Occipital lobe (tissue), 3 donors: ENCODE results near the gene GALR3. TPM values are rescaled to one million over a fixed set of nuclear protein-coding genes. Genes with fewer than 3 reads are reported as not detected.

Experiments used
- DNase-seq: peaks from one replicate; lab custom pipeline; 2025; lab: John Stamatoyannopoulos, UW
- small RNA-seq: library from RNA; depleted of rRNA; stranded (forward); fragments of <200 nt; gene quantifications from one replicate; pipeline ENCODE3, GENCODE V24; 2014
- total RNA-seq: library from RNA; depleted of rRNA; stranded (reverse); fragments of >200 nt; gene quantifications from one replicate; pipeline ENCODE4 v1.2.3, GENCODE V29; 2014

Gene GALR3
- total RNA-seq, 1 donor from 2014 or later: not detected

DNA sequence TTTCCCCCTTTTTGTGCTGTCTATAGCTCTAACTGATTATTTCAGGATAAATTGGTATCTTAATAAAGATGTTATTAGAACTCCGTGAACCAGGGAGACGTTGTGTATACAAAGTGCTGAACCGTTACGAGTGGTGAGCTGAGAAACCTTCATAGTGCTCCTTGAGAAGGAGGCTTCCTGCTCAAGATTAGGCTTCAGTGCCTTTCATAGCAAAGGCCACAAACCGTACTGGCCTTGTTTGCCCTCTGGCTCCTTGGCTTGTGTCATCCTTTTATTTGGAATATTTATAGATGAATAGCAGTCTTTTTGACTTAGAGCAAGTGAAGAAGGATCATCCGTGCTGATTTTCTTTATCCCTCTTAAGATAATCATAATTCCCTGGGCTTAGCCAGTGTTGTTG, 42.3 kb downstream of the GALR3 start:
- no peak for DNase-seq

DNA sequence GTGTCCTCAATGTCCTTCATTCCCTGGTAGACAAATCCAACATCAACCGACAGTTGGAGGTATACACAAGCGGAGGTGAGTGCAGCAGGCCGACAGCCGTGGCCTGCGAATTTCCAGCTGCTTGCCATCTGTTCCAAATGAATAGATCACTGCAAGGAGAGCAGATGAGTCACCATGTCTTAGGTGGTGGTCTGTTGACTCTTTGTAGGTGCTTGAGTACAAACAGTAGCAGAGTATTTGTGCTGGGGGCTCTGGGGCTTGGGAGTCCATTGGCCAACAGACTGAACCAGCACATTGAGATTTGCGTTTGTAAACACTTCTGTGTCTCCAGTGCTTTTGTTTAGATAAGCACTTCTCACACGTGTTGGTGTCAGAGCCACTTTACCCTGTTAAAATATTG, 47.1 kb downstream of the GALR3 start:
- DNase-seq: no peak

Small RNAs within 50 kb of the gene (small RNA-seq; reads per million reads assigned to genes)
- 0.38 reads per million, percentile 32 among the genes with 10 or more reads in this experiment for gene MIR659

Other genes with a start within 250 kb of the GALR3 start
- gene LGALS2, start 243.3 kb upstream of the GALR3 start, total RNA-seq: not detected
- 32.0 TPM for gene GGA1, start 214.5 kb upstream of the GALR3 start, total RNA-seq
- gene SH3BP1, start 183.7 kb upstream of the GALR3 start, total RNA-seq: 1.9 TPM
- 40.6 TPM for gene PDXP, start 164.7 kb upstream of the GALR3 start, total RNA-seq
- gene LGALS1, start 147.7 kb upstream of the GALR3 start, total RNA-seq: 119 TPM
- gene NOL12, start 137.0 kb upstream of the GALR3 start, total RNA-seq: 18.2 TPM
- 13.4 TPM for gene TRIOBP, start 126.3 kb upstream of the GALR3 start, total RNA-seq
- gene GCAT, start 15.4 kb upstream of the GALR3 start, total RNA-seq: 8.3 TPM
- gene ANKRD54, start 21.0 kb downstream of the GALR3 start, total RNA-seq: 13.7 TPM
- gene EIF3L, start 26.0 kb downstream of the GALR3 start, total RNA-seq: 702 TPM
- 22.9 TPM for gene MICALL1, start 82.9 kb downstream of the GALR3 start, total RNA-seq
- gene C22orf23, start 130.2 kb downstream of the GALR3 start, total RNA-seq: 0.31 TPM
- gene POLR2F, start 130.3 kb downstream of the GALR3 start, total RNA-seq: 17.8 TPM
- gene SOX10, start 161.2 kb downstream of the GALR3 start, total RNA-seq: 1.9 TPM
- gene PICK1, start 234.0 kb downstream of the GALR3 start, total RNA-seq: 22.0 TPM